SK-N-MC (cell line): Measurements from ENCODE around the gene UCK1.

ENCODE experiments used
- EZH2 ChIP-seq: fragments of 200-600 bp; sonication (generic); IDR thresholded peaks from one replicate; pipeline ENCODE4 v1.6.1; 2017; ENCODE audit warnings: antibody characterized with exemption
- FOXP2 ChIP-seq: optimal IDR thresholded peaks from 2 replicates; pipeline ENCODE3; 2011; ENCODE audit warnings: mild to moderate bottlenecking, moderate library complexity; ENCODE audit not compliant: insufficient read depth; ENCODE audit errors: extremely low read length, control extremely low read depth
- POLR2AphosphoS5 ChIP-seq: IDR thresholded peaks from 2 replicates; pipeline ENCODE4 v1.6.1; 2012; ENCODE audit warnings: mild to moderate bottlenecking, low read depth, low read length, borderline replicate concordance

DNA sequence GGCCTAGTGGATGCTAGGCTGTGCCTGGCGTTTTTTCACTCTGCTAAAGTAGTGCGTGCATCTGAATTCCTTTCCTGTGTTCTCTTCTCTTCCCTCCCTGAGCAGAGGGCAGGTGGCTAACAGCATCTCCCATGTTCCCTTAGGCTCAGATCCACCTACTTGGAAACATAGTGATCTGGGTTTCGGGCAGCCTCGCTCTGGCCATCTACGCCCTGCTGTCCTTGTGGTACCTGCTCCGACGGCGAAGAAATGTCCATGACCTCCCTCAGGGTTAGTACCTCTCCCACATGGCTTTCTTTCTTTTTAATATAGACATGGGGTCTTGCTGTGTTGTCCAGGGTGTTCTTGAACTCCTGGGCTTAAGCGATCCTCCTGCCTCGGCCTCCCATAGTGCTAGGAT, 9.9 kb downstream of the UCK1 start:
- no peak for TF ChIP-seq FOXP2
- no peak for TF ChIP-seq EZH2
- TF ChIP-seq POLR2AphosphoS5, result no peak
